ENCODE measurements around the gene RTEL1. TPM values are rescaled to one million over a fixed set of nuclear protein-coding genes. Genes with fewer than 3 reads are reported as not detected.

The RTEL1 gene
- total and polyA plus RNA-seq, 2 experiments from 2014 or later = 14.0 to 18.2 TPM

DNA sequence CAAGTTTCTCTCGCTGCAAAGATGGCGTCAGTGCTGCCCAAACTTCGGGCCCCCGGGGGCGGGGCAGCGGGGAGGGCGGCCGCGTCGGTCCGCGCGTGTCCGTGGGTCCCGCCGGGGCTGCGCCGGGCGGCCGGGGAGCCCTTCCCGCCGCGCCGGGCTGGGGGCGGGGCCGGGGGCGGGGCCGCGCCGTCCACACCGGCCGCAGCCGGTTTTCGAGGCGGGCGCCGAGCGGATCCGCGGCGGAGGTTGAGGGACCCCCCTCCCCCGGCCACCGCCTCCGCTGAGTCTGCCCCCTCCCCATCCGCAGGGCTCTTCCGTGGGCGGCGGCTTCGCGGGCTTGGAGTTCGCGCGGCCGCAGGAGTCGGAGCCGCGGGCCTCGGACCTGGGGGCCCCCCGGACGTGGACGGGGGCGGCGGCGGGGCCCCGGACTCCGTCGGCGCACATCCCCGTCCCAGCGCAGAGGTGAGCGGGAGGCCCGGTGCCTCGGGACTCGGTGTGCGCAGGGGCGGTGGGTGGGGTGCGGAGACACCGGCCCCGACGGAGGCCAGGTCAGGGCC, 82.0 kb downstream of the RTEL1 start:
- H3K4me2 ChIP-seq = peak overlapping the region; percentile 95
- H3K79me2 ChIP-seq = peaks cover 6% of the 10 kb centered on the region
- no peaks in the 10 kb centered on the region for H3K36me3 ChIP-seq (replicated peaks; ENCODE audit: insufficient read depth, low read depth)
- peak overlapping the region; percentile 98 for H3K27ac ChIP-seq
- H3K27me3 ChIP-seq = no peaks in the 10 kb centered on the region
- H2AFZ ChIP-seq = peak overlapping the region; percentile 76
- no peaks in the 10 kb centered on the region for H4K20me1 ChIP-seq (ENCODE audit: insufficient read depth, poor library complexity, severe bottlenecking)
- TF ChIP-seq, protein P1, sequence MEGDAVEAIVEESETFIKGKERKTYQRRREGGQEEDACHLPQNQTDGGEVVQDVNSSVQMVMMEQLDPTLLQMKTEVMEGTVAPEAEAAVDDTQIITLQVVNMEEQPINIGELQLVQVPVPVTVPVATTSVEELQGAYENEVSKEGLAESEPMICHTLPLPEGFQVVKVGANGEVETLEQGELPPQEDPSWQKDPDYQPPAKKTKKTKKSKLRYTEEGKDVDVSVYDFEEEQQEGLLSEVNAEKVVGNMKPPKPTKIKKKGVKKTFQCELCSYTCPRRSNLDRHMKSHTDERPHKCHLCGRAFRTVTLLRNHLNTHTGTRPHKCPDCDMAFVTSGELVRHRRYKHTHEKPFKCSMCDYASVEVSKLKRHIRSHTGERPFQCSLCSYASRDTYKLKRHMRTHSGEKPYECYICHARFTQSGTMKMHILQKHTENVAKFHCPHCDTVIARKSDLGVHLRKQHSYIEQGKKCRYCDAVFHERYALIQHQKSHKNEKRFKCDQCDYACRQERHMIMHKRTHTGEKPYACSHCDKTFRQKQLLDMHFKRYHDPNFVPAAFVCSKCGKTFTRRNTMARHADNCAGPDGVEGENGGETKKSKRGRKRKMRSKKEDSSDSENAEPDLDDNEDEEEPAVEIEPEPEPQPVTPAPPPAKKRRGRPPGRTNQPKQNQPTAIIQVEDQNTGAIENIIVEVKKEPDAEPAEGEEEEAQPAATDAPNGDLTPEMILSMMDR (IDR thresholded peaks at IDR 0.05; ENCODE audit: poor library complexity) = no peak
- no peak for TF ChIP-seq EZH2phosphoT487 (IDR thresholded peaks at IDR 0.05; ENCODE audit: low read depth, severe bottlenecking, unreplicated experiment)
- no peak for TF ChIP-seq EZH2 (IDR thresholded peaks at IDR 0.05; ENCODE audit: borderline replicate concordance)
- peaks cover 31% of the 10 kb centered on the region for H3K4me1 ChIP-seq (ENCODE audit: insufficient read depth)
- H3K9me2 ChIP-seq (replicated peaks; ENCODE audit: insufficient read depth) = no peaks in the 10 kb centered on the region
- peak overlapping the region; percentile 62 for H3K4me3 ChIP-seq
- peak; percentile 86 for DNase-seq (ENCODE audit: low spot score)
- 0% methylated on average over 9 of the region's 80 CpGs for WGBS (ENCODE audit: low lambda C conversion rate, missing lambda C conversion rate)
- no peaks in the 10 kb centered on the region for H3K9me3 ChIP-seq (ENCODE audit: low read depth)

- Histone ChIP-seq H4K20me1 (ENCODE audit: insufficient read depth, poor library complexity, severe bottlenecking) (no peaks in the 10 kb centered on the region), H3K4me2 (peak overlapping the region; percentile 95), H3K9me2 (replicated peaks; ENCODE audit: insufficient read depth) (no peaks in the 10 kb centered on the region), H3K36me3 (replicated peaks; ENCODE audit: insufficient read depth, low read depth) (no peaks in the 10 kb centered on the region), H3K4me1 (ENCODE audit: insufficient read depth) (peaks cover 31% of the 10 kb centered on the region), H3K9me3 (ENCODE audit: low read depth) (no peaks in the 10 kb centered on the region), H2AFZ (peak overlapping the region; percentile 76), H3K79me2 (peaks cover 6% of the 10 kb centered on the region), H3K27me3 (no peaks in the 10 kb centered on the region), H3K4me3 (peak overlapping the region; percentile 62), H3K27ac (peak overlapping the region; percentile 98)
- DNase-seq (ENCODE audit: low spot score) = peak; percentile 95
- TF ChIP-seq EZH2phosphoT487 (IDR thresholded peaks at IDR 0.05; ENCODE audit: low read depth, severe bottlenecking, unreplicated experiment) = no peak
- TF ChIP-seq, protein P1 (IDR thresholded peaks at IDR 0.05; ENCODE audit: poor library complexity) = peak; percentile 20
- TF ChIP-seq EZH2 (IDR thresholded peaks at IDR 0.05; ENCODE audit: borderline replicate concordance) = no peak
- WGBS (ENCODE audit: low lambda C conversion rate, missing lambda C conversion rate) = 1% methylated on average over 14 of the region's 29 CpGs
Measured at GRCh38 chr20:63740627-63741353, 82.7 kb downstream of the RTEL1 start.

- peak overlapping the region; percentile 98 for H3K27ac ChIP-seq
- H3K4me1 ChIP-seq (ENCODE audit: insufficient read depth) = peaks cover 31% of the 10 kb centered on the region
- no peak for TF ChIP-seq EZH2phosphoT487 (IDR thresholded peaks at IDR 0.05; ENCODE audit: low read depth, severe bottlenecking, unreplicated experiment)
- TF ChIP-seq EZH2 (IDR thresholded peaks at IDR 0.05; ENCODE audit: borderline replicate concordance) = no peak
- TF ChIP-seq, protein P1 (IDR thresholded peaks at IDR 0.05; ENCODE audit: poor library complexity) = no peak
- H3K36me3 ChIP-seq (replicated peaks; ENCODE audit: insufficient read depth, low read depth) = no peaks in the 10 kb centered on the region
- no peak for DNase-seq (ENCODE audit: low spot score)
- peaks cover 6% of the 10 kb centered on the region for H3K79me2 ChIP-seq
- peak overlapping the region; percentile 95 for H3K4me2 ChIP-seq
- H3K9me2 ChIP-seq (replicated peaks; ENCODE audit: insufficient read depth) = no peaks in the 10 kb centered on the region
- no peaks in the 10 kb centered on the region for H4K20me1 ChIP-seq (ENCODE audit: insufficient read depth, poor library complexity, severe bottlenecking)
- H3K27me3 ChIP-seq = no peaks in the 10 kb centered on the region
- WGBS (ENCODE audit: low lambda C conversion rate, missing lambda C conversion rate) = 45% methylated on average over 6 of the region's 6 CpGs
- no peak overlapping the region for H3K4me3 ChIP-seq
- no peak overlapping the region for H2AFZ ChIP-seq
- no peaks in the 10 kb centered on the region for H3K9me3 ChIP-seq (ENCODE audit: low read depth)
Measured at GRCh38 chr20:63741354-63741675, 83.2 kb downstream of the RTEL1 start.
